HEK293 (cell line): ENCODE data around the gene ADAMTS17.

Source experiments
- CTCF ChIA-PET: fragments of 350-600 bp; formaldehyde crosslinking; extraction: SDS; loops from one replicate; lab custom pipeline; 2021; ENCODE audit warnings: antibody characterized with exemption; lab: Yijun Ruan, JAX
- POLR2A ChIA-PET: fragments of 300-600 bp; formaldehyde crosslinking; extraction: SDS; loops from one replicate; lab custom pipeline; 2020; ENCODE audit warnings: antibody characterized with exemption, inconsistent platforms; lab: Yijun Ruan, JAX
- H3K27ac ChIP-seq: fragments of 200-500 bp; sonication (Bioruptor generic); 2 replicates; pipeline ENCODE4 v1.5.1; 2014; ENCODE audit warnings: low read depth, low read length, control low read depth, inconsistent platforms; ENCODE audit errors: extremely low read depth
- H3K36me3 ChIP-seq, 2 experiments: fragments of 200-500 bp in 1 of 2; sonication (Bioruptor generic) in 1 of 2; 1 replicate in 1 of 2; 2 replicates in 1 of 2; pipeline ENCODE4 v1.5.1; 2014 to 2017; ENCODE audit warnings: inconsistent platforms in 2 of 2, low read length in 2 of 2; ENCODE audit not compliant: control insufficient read depth in 2 of 2, insufficient read depth in 1 of 2
- H3K4me1 ChIP-seq: fragments of 200-500 bp; sonication (Bioruptor generic); 2 replicates; pipeline ENCODE4 v1.5.1; 2014; ENCODE audit warnings: mild to moderate bottlenecking, low read length, inconsistent platforms; ENCODE audit not compliant: control insufficient read depth, insufficient read depth
- H3K4me3 ChIP-seq: 2 replicates; pipeline ENCODE4 v1.5.1; 2011; ENCODE audit warnings: low read depth, mild to moderate bottlenecking, control low read depth, low read length, moderate library complexity
- H3K9me3 ChIP-seq: fragments of 200-500 bp; sonication (Bioruptor generic); 2 replicates; pipeline ENCODE4 v1.5.1; 2014; ENCODE audit warnings: low read depth, low read length, inconsistent platforms; ENCODE audit not compliant: control insufficient read depth, insufficient read depth
- REPIN1 ChIP-seq: fragments of 450-650 bp; formaldehyde crosslinking; IDR thresholded peaks from 2 replicates; pipeline ENCODE4 v1.5.1; 2017; ENCODE audit warnings: missing biosample characterization, missing genetic modification characterization, low read depth
- SCRT2 ChIP-seq: fragments of 450-650 bp; formaldehyde crosslinking; IDR thresholded peaks from 2 replicates; pipeline ENCODE4 v1.5.1; 2016; ENCODE audit warnings: missing biosample characterization, missing genetic modification characterization
- ZBTB21 ChIP-seq: fragments of 450-650 bp; formaldehyde crosslinking; IDR thresholded peaks from 2 replicates; pipeline ENCODE4 v1.5.1; 2017; ENCODE audit warnings: missing biosample characterization, missing genetic modification characterization
- ZFHX2 ChIP-seq: fragments of 450-650 bp; formaldehyde crosslinking; conservative IDR thresholded peaks from 2 replicates; pipeline ENCODE4 v1.5.1; 2016; ENCODE audit warnings: missing biosample characterization, missing genetic modification characterization
- ZNF140 ChIP-seq: fragments of 450-650 bp; formaldehyde crosslinking; IDR thresholded peaks from 2 replicates; pipeline ENCODE4 v1.5.1; 2016; ENCODE audit warnings: missing biosample characterization, missing genetic modification characterization
- ZNF473 ChIP-seq: fragments of 450-650 bp; formaldehyde crosslinking; IDR thresholded peaks from 2 replicates; pipeline ENCODE4 v1.5.1; 2017; ENCODE audit warnings: missing biosample characterization, missing genetic modification characterization
- ZNF521 ChIP-seq: fragments of 450-650 bp; formaldehyde crosslinking; IDR thresholded peaks from 2 replicates; pipeline ENCODE4 v1.5.1; 2017; ENCODE audit warnings: missing biosample characterization, mild to moderate bottlenecking, missing genetic modification characterization
- ZNF571 ChIP-seq: fragments of 450-650 bp; formaldehyde crosslinking; IDR thresholded peaks from 2 replicates; pipeline ENCODE4 v1.5.0; 2017; ENCODE audit warnings: missing biosample characterization, missing genetic modification characterization
- ZNF596 ChIP-seq: fragments of 450-650 bp; IDR thresholded peaks from 2 replicates; pipeline ENCODE4 v1.5.0; 2018; ENCODE audit warnings: missing biosample characterization, mild to moderate bottlenecking, missing genetic modification characterization, moderate library complexity
- ZNF621 ChIP-seq: fragments of 450-650 bp; formaldehyde crosslinking; IDR thresholded peaks from 2 replicates; pipeline ENCODE4 v1.5.1; 2017; ENCODE audit warnings: missing biosample characterization, missing genetic modification characterization
- ZNF664 ChIP-seq: fragments of 450-650 bp; formaldehyde crosslinking; IDR thresholded peaks from 2 replicates; pipeline ENCODE4 v1.5.1; 2016; ENCODE audit warnings: missing biosample characterization, missing genetic modification characterization
- ZNF768 ChIP-seq: fragments of 450-650 bp; formaldehyde crosslinking; IDR thresholded peaks from 2 replicates; pipeline ENCODE4 v1.5.1; 2018; ENCODE audit warnings: missing biosample characterization, mild to moderate bottlenecking, missing genetic modification characterization
- TF ChIP-seq, protein P1 (sequence below): fragments of 450-650 bp; formaldehyde crosslinking; IDR thresholded peaks from 2 replicates; pipeline ENCODE4 v1.5.1; 2016; ENCODE audit warnings: missing biosample characterization, missing genetic modification characterization
- TF ChIP-seq, protein P2 (sequence below): fragments of 450-650 bp; formaldehyde crosslinking; IDR thresholded peaks from 2 replicates; pipeline ENCODE4 v1.5.1; 2016; ENCODE audit warnings: missing biosample characterization, missing genetic modification characterization
- TF ChIP-seq, protein P3 (sequence below): fragments of 450-650 bp; formaldehyde crosslinking; IDR thresholded peaks from 2 replicates; pipeline ENCODE4 v1.5.1; 2017; ENCODE audit warnings: missing biosample characterization, missing genetic modification characterization

The ADAMTS17 gene

DNA sequence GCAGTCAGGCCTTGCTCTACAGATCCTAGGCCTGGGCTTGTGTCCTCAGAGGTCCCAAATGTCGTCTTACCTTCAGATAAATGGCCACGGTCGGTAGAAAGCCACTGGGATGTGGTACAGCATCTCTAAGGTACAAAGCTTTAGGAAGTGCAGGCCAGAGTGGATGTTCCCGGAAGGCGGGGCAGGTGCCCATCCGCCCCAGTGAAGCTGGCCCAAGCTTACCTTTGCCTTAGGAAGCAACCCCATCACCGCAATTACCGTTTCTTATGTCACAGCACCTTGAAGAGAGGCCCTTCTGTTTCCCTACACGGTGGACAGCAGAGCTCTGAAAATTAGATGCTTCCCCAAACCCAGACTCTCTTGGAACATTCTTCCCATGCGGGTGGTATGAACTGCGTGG is 368.4 kb downstream of the ADAMTS17 start (continued):
- TF ChIP-seq, protein P1, sequence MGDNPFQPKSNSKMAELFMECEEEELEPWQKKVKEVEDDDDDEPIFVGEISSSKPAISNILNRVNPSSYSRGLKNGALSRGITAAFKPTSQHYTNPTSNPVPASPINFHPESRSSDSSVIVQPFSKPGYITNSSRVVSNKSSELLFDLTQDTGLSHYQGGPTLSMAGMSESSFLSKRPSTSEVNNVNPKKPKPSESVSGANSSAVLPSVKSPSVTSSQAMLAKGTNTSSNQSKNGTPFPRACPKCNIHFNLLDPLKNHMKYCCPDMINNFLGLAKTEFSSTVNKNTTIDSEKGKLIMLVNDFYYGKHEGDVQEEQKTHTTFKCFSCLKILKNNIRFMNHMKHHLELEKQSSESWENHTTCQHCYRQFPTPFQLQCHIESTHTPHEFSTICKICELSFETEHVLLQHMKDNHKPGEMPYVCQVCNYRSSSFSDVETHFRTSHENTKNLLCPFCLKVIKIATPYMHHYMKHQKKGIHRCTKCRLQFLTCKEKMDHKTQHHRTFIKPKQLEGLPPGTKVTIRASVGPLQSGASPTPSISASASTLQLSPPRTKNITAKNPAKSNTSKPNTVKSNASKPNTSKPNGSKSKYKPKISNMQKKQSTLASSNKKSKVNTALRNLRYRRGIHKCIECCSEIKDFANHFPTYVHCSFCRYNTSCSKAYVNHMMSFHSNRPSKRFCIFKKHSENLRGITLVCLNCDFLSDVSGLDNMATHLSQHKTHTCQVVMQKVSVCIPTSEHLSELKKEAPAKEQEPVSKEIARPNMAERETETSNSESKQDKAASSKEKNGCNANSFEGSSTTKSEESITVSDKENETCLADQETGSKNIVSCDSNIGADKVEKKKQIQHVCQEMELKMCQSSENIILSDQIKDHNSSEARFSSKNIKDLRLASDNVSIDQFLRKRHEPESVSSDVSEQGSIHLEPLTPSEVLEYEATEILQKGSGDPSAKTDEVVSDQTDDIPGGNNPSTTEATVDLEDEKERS = no peak

DNA sequence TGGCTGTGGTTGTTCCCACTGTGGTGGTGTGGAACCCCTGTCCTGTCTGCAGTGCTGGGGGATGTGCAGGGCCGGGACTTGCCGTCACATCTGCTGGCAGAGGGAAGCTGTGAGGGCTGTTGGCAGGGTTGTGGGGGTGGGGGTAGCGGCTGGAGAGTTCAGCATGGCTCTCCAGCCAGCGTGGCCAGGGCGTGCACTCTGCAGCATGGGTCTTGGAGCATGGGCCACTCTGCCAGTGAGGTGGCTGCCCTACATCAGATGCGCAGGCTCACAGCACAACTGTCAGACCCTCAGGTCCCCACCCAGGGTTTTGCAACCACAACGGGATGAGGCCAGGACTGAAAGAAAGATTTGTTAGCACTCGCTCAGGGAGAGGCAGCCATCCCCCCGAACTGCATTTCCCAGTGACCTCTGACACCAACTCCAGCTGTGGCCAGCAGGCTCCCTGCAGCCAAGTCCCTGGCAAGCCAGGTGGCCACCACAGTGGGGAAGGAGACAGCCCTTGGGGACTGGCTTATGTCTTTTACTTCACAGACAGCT is 370.8 kb downstream of the ADAMTS17 start:
- ChIA-PET POLR2A (no interaction called here), CTCF (interaction anchor here (0.8 to 1.6 kb wide), 3 partner anchors 9 to 368 kb away, joined by 3 to 5 read pairs (median 4); no protein-coding TSS in a partner anchor)
- Histone ChIP-seq H3K4me3 (no peak overlapping the region), H3K9me3 (no peaks in the 10 kb centered on the region)
- TF ChIP-seq ZNF621 (tag by site-specific recombination) = no peak
- TF ChIP-seq, protein P2, sequence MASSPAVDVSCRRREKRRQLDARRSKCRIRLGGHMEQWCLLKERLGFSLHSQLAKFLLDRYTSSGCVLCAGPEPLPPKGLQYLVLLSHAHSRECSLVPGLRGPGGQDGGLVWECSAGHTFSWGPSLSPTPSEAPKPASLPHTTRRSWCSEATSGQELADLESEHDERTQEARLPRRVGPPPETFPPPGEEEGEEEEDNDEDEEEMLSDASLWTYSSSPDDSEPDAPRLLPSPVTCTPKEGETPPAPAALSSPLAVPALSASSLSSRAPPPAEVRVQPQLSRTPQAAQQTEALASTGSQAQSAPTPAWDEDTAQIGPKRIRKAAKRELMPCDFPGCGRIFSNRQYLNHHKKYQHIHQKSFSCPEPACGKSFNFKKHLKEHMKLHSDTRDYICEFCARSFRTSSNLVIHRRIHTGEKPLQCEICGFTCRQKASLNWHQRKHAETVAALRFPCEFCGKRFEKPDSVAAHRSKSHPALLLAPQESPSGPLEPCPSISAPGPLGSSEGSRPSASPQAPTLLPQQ = no peak
- no peak for TF ChIP-seq ZBTB21
- TF ChIP-seq, all 188 proteins: peak for 0
- Histone ChIP-seq H3K27ac (no peak overlapping the region), H3K36me3 (no peaks in the 10 kb centered on the region), H3K4me1 (no peaks in the 10 kb centered on the region)

DNA sequence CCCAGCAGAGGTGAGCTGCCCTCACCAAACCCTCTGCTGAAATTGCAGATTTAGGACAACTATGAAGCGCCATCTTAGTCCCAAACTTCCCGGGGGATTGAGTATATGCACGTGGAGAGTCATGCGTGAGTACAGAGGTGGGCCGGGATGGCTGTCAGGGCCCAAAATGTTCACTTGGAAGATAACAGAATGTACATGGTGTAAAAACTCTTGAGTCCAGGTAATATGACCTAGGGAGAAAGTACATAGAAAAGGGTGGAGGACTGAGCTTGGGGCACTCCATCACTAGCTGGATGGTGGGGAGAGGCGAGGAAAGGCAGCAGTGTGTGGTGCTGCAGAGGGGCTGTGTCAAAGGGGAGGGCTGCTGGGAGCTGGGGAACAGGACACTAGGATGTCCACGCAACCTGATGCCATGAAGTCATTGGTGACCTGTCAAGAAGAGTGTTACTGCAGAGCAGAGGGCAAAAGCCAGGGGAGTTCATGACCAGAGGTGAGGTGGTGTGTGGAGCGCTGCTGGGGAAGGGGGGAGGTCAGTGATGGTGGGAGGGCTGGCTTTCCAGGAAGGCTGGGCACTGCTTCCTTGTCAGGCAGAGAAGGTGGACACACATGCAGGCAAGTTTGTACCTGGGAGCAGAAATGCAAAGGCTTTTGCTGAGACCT is 372.4 kb downstream of the ADAMTS17 start:
- H3K4me1 ChIP-seq = no peaks in the 10 kb centered on the region
- H3K36me3 ChIP-seq = no peaks in the 10 kb centered on the region
- H3K9me3 ChIP-seq = no peaks in the 10 kb centered on the region
- CTCF ChIA-PET = interaction anchor here (0.7 kb wide), 1 partner anchor 13 kb away, joined by 3 read pairs; no protein-coding TSS in a partner anchor
- POLR2A ChIA-PET = no interaction called here
- no peak overlapping the region for H3K27ac ChIP-seq
- H3K4me3 ChIP-seq = no peak overlapping the region
- TF ChIP-seq ZNF521 (tag by site-specific recombination) = no peak
- no peak for TF ChIP-seq ZNF571 (tag by site-specific recombination)
- TF ChIP-seq ZNF596 (tag by site-specific recombination) = no peak
- TF ChIP-seq, protein P3, sequence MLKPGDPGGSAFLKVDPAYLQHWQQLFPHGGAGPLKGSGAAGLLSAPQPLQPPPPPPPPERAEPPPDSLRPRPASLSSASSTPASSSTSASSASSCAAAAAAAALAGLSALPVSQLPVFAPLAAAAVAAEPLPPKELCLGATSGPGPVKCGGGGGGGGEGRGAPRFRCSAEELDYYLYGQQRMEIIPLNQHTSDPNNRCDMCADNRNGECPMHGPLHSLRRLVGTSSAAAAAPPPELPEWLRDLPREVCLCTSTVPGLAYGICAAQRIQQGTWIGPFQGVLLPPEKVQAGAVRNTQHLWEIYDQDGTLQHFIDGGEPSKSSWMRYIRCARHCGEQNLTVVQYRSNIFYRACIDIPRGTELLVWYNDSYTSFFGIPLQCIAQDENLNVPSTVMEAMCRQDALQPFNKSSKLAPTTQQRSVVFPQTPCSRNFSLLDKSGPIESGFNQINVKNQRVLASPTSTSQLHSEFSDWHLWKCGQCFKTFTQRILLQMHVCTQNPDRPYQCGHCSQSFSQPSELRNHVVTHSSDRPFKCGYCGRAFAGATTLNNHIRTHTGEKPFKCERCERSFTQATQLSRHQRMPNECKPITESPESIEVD (tag by site-specific recombination) = no peak
- no peak for TF ChIP-seq REPIN1 (tag by site-specific recombination)
- TF ChIP-seq ZNF473 (tag by site-specific recombination) = no peak
- no peak for TF ChIP-seq ZNF140
- TF ChIP-seq ZNF664 = no peak
- no peak for TF ChIP-seq ZFHX2 (tag by site-specific recombination)
- TF ChIP-seq SCRT2 (tag by site-specific recombination) = no peak
- TF ChIP-seq ZNF768 (tag by site-specific recombination) = no peak
